ENCODE measurements around the gene STRN4. TPM values are rescaled to one million over a fixed set of nuclear protein-coding genes. Genes with fewer than 3 reads are reported as not detected.
"Not testable (repeated sequence)": the region's sequence is repeated elsewhere in the genome, so short reads cannot be mapped to it uniquely, and the experiment has no call there.

Gene STRN4
- total RNA-seq, 1 experiment from 2014 or later: 143 TPM

- H2BK15ac ChIP-seq (ENCODE audit: low read depth, low read length): no peak overlapping the region
- no CpG with 5 or more reads among the region's 5 CpGs for WGBS (ENCODE audit: extremely low coverage, insufficient read length, low lambda C conversion rate)
- no peaks in the 10 kb centered on the region for H3K4me1 ChIP-seq (ENCODE audit: insufficient read depth, low read length)
- Mint-ChIP-seq H3K27me3 (ENCODE audit: low read depth) (no peaks in the 10 kb centered on the region; the same call in 1 of the 2 replicates), H3K9me3 (no peaks in the 10 kb centered on the region), H3K4me3 (no peak overlapping the region), H3K36me3 (ENCODE audit: insufficient read depth in 1 of 3, low read depth in 3 of 3) (peaks cover 0 to 18% (median 6%) of the 10 kb centered on the region in 3 experiments; a peak in 5 of 7 replicates), H3K4me1 (peaks cover 4 to 11% of the 10 kb centered on the region in 2 experiments; a peak in 3 of 4 replicates), H3K27ac (no peak overlapping the region)
- H3K18ac ChIP-seq (ENCODE audit: insufficient read length, low read depth, low read length): no peak overlapping the region
- H3K4me2 ChIP-seq (ENCODE audit: insufficient read depth, insufficient read length, low read length): no peak overlapping the region
- no peak overlapping the region for H2AK5ac ChIP-seq (ENCODE audit: insufficient read length, low read length)
- no peaks in the 10 kb centered on the region for H3K27me3 ChIP-seq (ENCODE audit: insufficient read depth, low read length)
- no peak overlapping the region for H4K8ac ChIP-seq (replicated peaks; ENCODE audit: insufficient read length, low read depth, low read length)
- H3K23me2 ChIP-seq (ENCODE audit: insufficient read length, low read depth, low read length, poor library complexity, severe bottlenecking): no peaks in the 10 kb centered on the region
- no peak overlapping the region for H2BK20ac ChIP-seq (ENCODE audit: low read depth, low read length, poor library complexity, severe bottlenecking)
- H3K79me2 ChIP-seq (ENCODE audit: insufficient read depth, low read length): no peaks in the 10 kb centered on the region
- H3K4ac ChIP-seq (ENCODE audit: low read depth, low read length): no peak overlapping the region
- H3K9ac ChIP-seq (ENCODE audit: extremely low read depth, insufficient read length, low read length): no peak overlapping the region
- no peak overlapping the region for H2BK12ac ChIP-seq (ENCODE audit: insufficient read length, low read depth, low read length)
- H3K27ac ChIP-seq (ENCODE audit: insufficient read length, low read depth, low read length): no peak overlapping the region
- no peak overlapping the region for H3T11ph ChIP-seq (ENCODE audit: low read length)
- no peak overlapping the region for H2BK5ac ChIP-seq (ENCODE audit: insufficient read length, low read length)
- H3K14ac ChIP-seq (ENCODE audit: insufficient read depth, low read length): no peak overlapping the region
- no peak overlapping the region for H4K91ac ChIP-seq (ENCODE audit: insufficient read length, low read depth, low read length)
- TF ChIP-seq CTCF (conservative IDR thresholded peaks at IDR 0.05): no peak
- no peak overlapping the region for H2AFZ ChIP-seq (ENCODE audit: low read length)
- no peak overlapping the region for H4K5ac ChIP-seq (ENCODE audit: insufficient read length, low read depth, low read length)
- no peaks in the 10 kb centered on the region for H3K79me1 ChIP-seq (ENCODE audit: insufficient read depth, low read depth, low read length, poor library complexity, severe bottlenecking)
- no peaks in the 10 kb centered on the region for H3K9me3 ChIP-seq (ENCODE audit: control insufficient read depth, low read depth, low read length)
- H4K20me1 ChIP-seq (ENCODE audit: control insufficient read depth, insufficient read depth, insufficient read length): no peaks in the 10 kb centered on the region
- no peak overlapping the region for H3K56ac ChIP-seq (ENCODE audit: insufficient read length, low read depth, low read length)
- no peak overlapping the region for H2BK120ac ChIP-seq (ENCODE audit: low read depth, low read length, poor library complexity, severe bottlenecking)
- DNase-seq: no peak
- H3K23ac ChIP-seq (ENCODE audit: insufficient read length, low read depth, low read length): no peak overlapping the region
Measured at GRCh38 chr19:46761418-46761831, 15.2 kb upstream of the STRN4 start.

- H3K4me1 Mint-ChIP-seq: peaks cover 4 to 11% of the 10 kb centered on the region in 2 experiments; a peak in 3 of 4 replicates
- not testable (repeated sequence) for H3K27ac ChIP-seq (ENCODE audit: insufficient read length, low read depth, low read length); H4K91ac ChIP-seq (ENCODE audit: insufficient read length, low read depth, low read length); H3K27me3 Mint-ChIP-seq (ENCODE audit: low read depth); H3K56ac ChIP-seq (ENCODE audit: insufficient read length, low read depth, low read length); H3K27ac Mint-ChIP-seq; DNase-seq; H3K18ac ChIP-seq (ENCODE audit: insufficient read length, low read depth, low read length); H4K5ac ChIP-seq (ENCODE audit: insufficient read length, low read depth, low read length); H3K23ac ChIP-seq (ENCODE audit: insufficient read length, low read depth, low read length); H3K23me2 ChIP-seq (ENCODE audit: insufficient read length, low read depth, low read length, poor library complexity, severe bottlenecking); H3T11ph ChIP-seq (ENCODE audit: low read length); H3K4me2 ChIP-seq (ENCODE audit: insufficient read depth, insufficient read length, low read length); H3K27me3 ChIP-seq (ENCODE audit: insufficient read depth, low read length); H3K79me2 ChIP-seq (ENCODE audit: insufficient read depth, low read length); H2AK5ac ChIP-seq (ENCODE audit: insufficient read length, low read length); H2BK120ac ChIP-seq (ENCODE audit: low read depth, low read length, poor library complexity, severe bottlenecking); H3K9me3 Mint-ChIP-seq; H3K9ac ChIP-seq (ENCODE audit: extremely low read depth, insufficient read length, low read length); H2AFZ ChIP-seq (ENCODE audit: low read length); H2BK5ac ChIP-seq (ENCODE audit: insufficient read length, low read length); H3K14ac ChIP-seq (ENCODE audit: insufficient read depth, low read length); H3K4me3 Mint-ChIP-seq; H2BK12ac ChIP-seq (ENCODE audit: insufficient read length, low read depth, low read length); H2BK20ac ChIP-seq (ENCODE audit: low read depth, low read length, poor library complexity, severe bottlenecking); H3K79me1 ChIP-seq (ENCODE audit: insufficient read depth, low read depth, low read length, poor library complexity, severe bottlenecking); H2BK15ac ChIP-seq (ENCODE audit: low read depth, low read length); H3K4me1 ChIP-seq (ENCODE audit: insufficient read depth, low read length); H3K9me3 ChIP-seq (ENCODE audit: control insufficient read depth, low read depth, low read length); H3K4ac ChIP-seq (ENCODE audit: low read depth, low read length); H4K20me1 ChIP-seq (ENCODE audit: control insufficient read depth, insufficient read depth, insufficient read length); H4K8ac ChIP-seq (replicated peaks; ENCODE audit: insufficient read length, low read depth, low read length)
- peaks cover 0 to 20% (median 9%) of the 10 kb centered on the region in 3 experiments; a peak in 5 of 7 replicates for H3K36me3 Mint-ChIP-seq (ENCODE audit: insufficient read depth in 1 of 3, low read depth in 3 of 3)
- no CpG with 5 or more reads among the region's 4 CpGs for WGBS (ENCODE audit: extremely low coverage, insufficient read length, low lambda C conversion rate)
Measured at GRCh38 chr19:46760897-46761296, 14.6 kb upstream of the STRN4 start.
